NCI-H748 (cell line): ENCODE data around the gene TGFBR3L.
"Not testable (repeated sequence)": the region's sequence is repeated elsewhere in the genome, so short reads cannot be mapped to it uniquely, and the experiment has no call there.

Experiments used
- DNase-seq: peaks from one replicate; lab custom pipeline; 2025; ENCODE audit not compliant: unreplicated experiment; lab: John Stamatoyannopoulos, UW

TGFBR3L gene

GRCh38 chr19:7916103-7916954 lies 1.7 kb downstream of the TGFBR3L start:
- peak; percentile 41 for DNase-seq

DNA sequence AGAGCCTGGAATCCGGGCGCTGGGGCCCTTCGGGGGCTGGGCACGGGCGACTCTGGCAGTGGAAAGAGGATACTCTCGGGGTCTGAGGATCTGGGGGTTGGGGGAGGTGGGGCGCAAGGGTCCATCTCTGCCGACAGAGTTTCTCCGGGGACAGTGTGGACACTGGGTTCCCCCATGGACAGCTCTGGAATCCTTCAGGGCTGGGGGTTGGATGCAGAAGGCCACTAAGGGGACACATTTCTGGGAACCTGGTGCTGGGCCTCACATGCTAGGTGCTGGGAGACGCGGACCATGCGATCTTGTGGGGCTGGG lies 2.3 kb downstream of the TGFBR3L start:
- peak; percentile 23 for DNase-seq

- DNase-seq = peak; percentile 67
Measured at GRCh38 chr19:7917267-7918061, 2.8 kb downstream of the TGFBR3L start.

DNA sequence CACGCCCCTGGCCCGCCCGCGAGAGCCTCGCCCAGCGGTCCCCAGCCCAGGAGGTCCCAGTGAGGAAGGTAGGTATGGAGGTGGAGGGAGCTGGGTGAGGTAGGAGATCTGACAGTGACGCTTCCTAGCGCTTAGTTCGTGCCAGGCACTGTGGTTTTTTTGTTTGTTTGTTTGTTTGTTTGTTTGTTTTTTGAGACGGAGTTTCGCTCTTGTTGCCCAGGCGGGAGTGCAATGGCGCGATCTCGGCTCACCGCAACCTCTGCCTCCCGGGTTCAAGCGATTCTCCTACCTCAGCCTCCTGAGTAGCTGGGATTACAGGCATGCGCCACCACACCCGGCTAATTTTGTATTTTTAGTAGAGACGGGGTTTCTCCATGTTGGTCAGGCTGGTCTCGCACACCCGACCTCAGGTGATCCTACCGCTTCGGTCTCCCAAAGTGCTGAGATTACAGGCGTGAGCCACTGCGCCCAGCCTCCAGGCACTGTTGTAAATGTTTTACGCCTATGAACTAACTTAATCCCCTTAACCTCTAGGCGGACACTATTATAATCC lies 3.5 kb downstream of the TGFBR3L start:
- DNase-seq = not testable (repeated sequence)

- no peak for DNase-seq
Measured at GRCh38 chr19:7918615-7919421, 4.2 kb downstream of the TGFBR3L start.

DNA sequence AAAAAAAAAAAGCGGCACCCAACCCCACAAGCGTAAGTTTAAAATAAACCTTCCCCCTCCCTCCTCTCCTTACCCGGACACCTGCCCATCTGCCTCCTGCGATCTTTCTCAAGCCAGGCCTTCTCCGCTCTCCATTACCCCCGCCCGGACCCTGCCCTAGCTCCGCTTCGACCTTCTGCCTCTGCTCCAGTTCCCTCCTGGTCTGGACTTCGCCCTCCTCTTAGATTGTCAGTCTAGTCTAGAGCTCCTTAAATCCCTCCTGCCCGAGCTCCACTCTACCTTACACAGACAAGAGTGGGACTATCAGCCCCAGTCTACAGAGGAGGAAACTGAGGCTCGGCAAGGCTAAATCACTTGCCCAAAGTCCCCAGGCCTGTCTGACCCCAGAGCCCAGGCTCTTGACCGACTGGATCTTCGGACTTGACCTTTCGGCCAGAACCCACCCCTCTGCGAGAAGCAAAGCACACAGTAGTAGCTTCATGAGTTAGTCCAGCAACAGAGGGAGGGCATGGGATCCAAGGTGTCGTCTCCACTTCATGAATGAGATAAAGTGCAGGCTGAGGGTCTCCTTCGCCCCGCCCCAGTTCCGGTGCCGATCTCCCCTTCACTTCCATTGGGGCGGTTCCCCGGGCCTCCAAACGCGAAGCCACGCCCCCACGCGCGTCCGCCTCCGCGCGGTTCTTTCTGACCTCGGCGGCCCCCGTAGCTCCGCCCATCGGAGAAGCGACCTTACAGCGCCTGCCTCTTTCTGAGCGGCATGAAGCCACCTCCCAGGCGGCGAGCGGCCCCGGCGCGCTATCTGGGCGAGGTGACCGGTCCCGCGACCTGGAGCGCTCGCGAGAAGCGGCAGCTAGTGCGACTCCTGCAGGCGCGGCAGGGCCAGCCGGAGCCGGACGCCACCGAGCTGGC lies 5.2 kb downstream of the TGFBR3L start, which contains the start of gene SNAPC2:
Gene SNAPC2, plus strand, starts transcription at position 729 of the 909 bp plus-strand sequence. Its CDS starts 29 bp downstream, at position 758.
- DNase-seq = peak; percentile 90

- DNase-seq = peak; percentile 96
Measured at GRCh38 chr19:7920519-7921301, 6.1 kb downstream of the TGFBR3L start.

GRCh38 chr19:7921302-7921966 lies 6.8 kb downstream of the TGFBR3L start:
- DNase-seq = peak; percentile 35

DNA sequence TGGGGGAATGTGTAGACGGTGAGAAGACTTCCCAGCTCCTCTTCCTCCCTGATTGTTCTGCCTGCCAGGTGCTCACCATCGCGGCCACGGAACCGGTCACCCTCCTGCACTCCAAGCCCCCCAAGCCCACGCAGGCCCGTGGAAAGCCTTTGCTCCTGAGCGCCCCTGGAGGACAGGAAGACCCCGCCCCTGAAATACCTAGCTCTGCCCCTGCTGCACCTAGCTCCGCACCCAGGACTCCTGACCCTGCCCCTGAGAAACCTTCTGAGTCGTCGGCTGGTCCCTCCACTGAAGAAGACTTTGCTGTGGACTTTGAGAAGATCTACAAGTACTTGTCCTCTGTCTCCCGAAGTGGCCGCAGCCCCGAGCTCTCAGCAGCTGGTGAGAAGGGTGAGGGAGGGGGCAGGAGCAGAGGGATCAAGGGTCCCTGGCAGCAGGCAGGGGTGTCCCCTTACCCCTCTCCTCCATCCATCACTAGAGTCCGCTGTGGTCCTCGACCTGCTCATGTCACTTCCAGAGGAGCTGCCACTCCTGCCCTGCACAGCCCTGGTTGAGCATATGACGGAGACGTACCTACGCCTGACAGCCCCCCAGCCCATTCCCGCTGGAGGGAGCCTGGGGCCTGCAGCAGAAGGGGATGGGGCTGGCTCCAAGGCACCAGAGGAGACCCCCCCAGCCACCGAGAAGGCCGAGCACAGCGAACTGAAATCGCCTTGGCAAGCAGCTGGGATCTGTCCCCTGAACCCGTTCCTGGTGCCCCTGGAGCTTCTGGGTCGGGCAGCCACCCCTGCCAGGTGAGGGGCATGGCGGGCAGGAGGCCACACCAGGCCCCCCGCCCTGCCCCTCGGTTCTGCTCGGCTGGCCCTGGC lies 7.6 kb downstream of the TGFBR3L start:
- no peak for DNase-seq

- no peak for DNase-seq
Measured at GRCh38 chr19:7922836-7923195, 8.2 kb downstream of the TGFBR3L start.

DNA sequence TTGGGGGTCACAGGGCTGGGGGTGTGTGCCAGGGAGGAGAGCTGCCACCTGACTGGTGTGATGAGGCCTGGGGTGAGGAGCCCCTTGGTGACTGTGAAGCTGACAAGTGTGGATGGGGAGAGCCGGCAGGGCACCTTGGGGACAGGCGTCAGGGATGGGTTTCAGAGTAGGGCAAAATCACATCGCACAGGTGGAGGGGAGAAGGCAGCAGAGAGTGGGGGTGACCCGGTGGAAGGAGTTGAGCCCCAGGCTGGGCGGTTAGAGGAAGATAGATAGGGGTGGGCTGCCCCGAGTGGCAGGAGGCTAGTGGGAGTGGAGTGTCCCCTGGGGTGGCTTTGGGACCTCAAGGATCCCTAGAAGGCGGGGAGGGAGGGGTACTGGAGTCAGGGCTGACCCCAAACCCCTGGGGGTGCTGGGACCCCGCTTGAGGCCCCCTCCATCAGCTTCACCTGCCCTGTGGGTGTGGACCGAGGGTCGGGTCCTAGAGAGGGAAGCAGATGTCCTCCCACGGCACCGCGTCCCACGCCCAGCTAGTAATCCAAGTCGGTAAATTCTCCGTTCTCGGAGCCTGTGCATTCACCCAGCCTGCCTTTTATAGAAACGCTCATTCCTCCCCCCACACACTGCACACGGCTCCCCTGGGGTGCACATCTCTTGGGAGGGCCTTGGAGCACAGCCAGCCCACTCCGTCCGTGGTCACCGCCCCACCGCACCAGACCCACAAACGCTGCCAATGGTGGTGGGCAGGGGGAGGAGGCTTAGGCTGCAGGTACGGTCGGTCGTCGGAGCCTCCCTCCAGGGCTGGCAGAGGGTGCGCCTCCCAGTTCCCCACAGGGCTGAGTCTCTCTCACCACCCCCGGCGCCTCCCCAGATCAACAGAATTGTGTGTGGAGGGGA lies 8.9 kb downstream of the TGFBR3L start:
- DNase-seq = no peak

- no peak for DNase-seq
Measured at GRCh38 chr19:7924241-7924640, 9.6 kb downstream of the TGFBR3L start.

DNA sequence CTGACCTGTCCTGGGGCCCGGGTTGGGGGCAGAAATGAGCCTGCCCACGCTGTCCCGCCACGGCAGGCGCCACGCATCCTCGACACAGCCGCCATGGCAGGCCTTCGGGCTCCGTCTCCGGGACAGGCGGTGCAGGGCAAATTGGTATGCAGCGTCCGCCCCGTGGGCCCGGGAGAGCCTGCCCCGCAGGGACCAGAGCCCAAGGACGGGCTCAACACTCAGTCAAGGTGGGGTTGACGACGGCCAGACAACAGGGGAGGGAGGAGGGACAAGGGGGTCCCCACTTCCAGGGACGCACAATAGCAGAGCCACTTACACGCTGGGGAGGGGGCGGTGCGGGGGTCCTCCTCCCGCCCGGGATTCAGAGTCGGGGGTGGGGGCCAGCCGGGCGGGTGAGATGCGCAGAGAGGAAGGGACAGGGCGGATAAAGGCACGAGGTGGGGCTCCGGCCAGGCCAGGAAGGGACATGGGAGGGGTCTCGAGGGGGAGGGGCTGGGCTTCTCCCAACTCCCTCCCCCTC lies 10.1 kb downstream of the TGFBR3L start:
- DNase-seq = no peak

- DNase-seq = peak; percentile 77
Measured at GRCh38 chr19:7925171-7925851, 10.7 kb downstream of the TGFBR3L start.

DNA sequence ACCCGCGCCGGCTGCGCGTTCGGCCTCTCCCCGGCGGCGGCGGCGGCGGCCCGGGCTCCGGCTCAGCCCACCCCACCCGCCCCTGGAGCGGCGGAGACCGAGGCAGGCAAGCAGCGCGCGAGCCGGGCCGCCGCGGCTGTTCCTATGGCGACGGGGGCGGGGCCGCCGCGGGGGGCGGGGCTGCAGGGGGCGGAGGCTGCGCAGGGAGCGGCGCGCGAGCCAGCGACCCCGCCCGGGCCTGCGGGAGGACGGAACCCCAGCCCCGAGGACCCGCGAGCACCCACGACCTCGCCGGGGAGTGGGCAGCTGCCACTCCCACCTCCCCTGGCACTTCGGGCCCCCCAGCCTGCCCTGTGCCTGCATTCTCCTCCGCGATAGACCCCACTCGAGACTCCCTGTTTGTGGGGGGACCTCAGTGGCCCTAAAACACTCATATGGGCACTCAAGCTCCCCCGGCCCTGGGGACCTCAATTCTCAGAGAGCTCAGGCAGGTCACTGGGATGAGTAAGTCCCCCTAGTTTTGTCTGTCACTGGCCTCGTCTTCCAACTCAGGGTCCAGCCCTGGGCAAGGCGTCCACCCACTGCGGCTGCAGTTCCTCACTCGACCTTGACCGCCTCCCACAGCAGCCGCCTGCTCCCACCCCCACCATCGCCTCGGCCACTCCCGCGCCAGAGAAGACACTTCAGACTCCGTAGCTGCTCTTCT lies 11.5 kb downstream of the TGFBR3L start, which contains the start of gene CTXN1:
Gene CTXN1, minus strand, starts transcription at position 115 of the 706 bp plus-strand sequence. CDS start 597 bp downstream, outside the sequence.
- peak; percentile 64 for DNase-seq
